WTC11 (cell line): ENCODE measurements around the gene GALNT2.

ENCODE experiments used
- ATF2 ChIP-seq: sonication (generic); formaldehyde crosslinking; IDR thresholded peaks from 2 replicates; pipeline ENCODE4 v1.8.1; 2022; ENCODE audit warnings: low read depth, missing genetic modification reagents, borderline replicate concordance
- CTCF ChIP-seq: fragments of 200-600 bp; IDR thresholded peaks from 2 replicates; pipeline ENCODE4 v1.8.0; 2022; ENCODE audit warnings: antibody characterized with exemption
- ELF4 ChIP-seq: sonication (generic); formaldehyde crosslinking; IDR thresholded peaks from 2 replicates; pipeline ENCODE4 v1.8.1; 2022; ENCODE audit warnings: low read depth, mild to moderate bottlenecking, moderate library complexity, missing genetic modification reagents
- ETV6 ChIP-seq: sonication (generic); formaldehyde crosslinking; IDR thresholded peaks from 2 replicates; pipeline ENCODE4 v1.8.1; 2022; ENCODE audit warnings: mild to moderate bottlenecking, missing genetic modification reagents
- FOXK1 ChIP-seq: sonication (generic); formaldehyde crosslinking; IDR thresholded peaks from 2 replicates; pipeline ENCODE4 v1.8.0; 2022; ENCODE audit warnings: mild to moderate bottlenecking, moderate library complexity, missing genetic modification reagents
- JUN ChIP-seq: sonication (generic); formaldehyde crosslinking; IDR thresholded peaks from 2 replicates; pipeline ENCODE4 v1.8.0; 2023; ENCODE audit warnings: mild to moderate bottlenecking, missing genetic modification reagents
- MXD4 ChIP-seq: fragments of 250-450 bp; sonication (Bioruptor Pico); IDR thresholded peaks from 2 replicates; pipeline ENCODE4 v1.8.0; 2021; ENCODE audit warnings: mild to moderate bottlenecking, moderate library complexity, borderline replicate concordance
- NFYB ChIP-seq: sonication (generic); formaldehyde crosslinking; conservative IDR thresholded peaks from 2 replicates; pipeline ENCODE4 v1.8.0; 2022; ENCODE audit warnings: low read depth, missing genetic modification reagents
- TEAD4 ChIP-seq: sonication (generic); formaldehyde crosslinking; IDR thresholded peaks from 2 replicates; pipeline ENCODE4 v1.8.0; 2022; ENCODE audit warnings: mild to moderate bottlenecking, missing genetic modification reagents
- USF1 ChIP-seq: sonication (generic); formaldehyde crosslinking; IDR thresholded peaks from 2 replicates; pipeline ENCODE4 v1.8.0; 2022; ENCODE audit warnings: mild to moderate bottlenecking, missing genetic modification reagents
- ZBTB21 ChIP-seq: sonication (generic); formaldehyde crosslinking; IDR thresholded peaks from 2 replicates; pipeline ENCODE4 v1.8.1; 2023; ENCODE audit warnings: mild to moderate bottlenecking, missing genetic modification reagents, borderline replicate concordance
- ZNF532 ChIP-seq: fragments of 250-450 bp; sonication (Bioruptor Pico); IDR thresholded peaks from 2 replicates; pipeline ENCODE4 v1.9.0; 2021; ENCODE audit warnings: mild to moderate bottlenecking, borderline replicate concordance

- TF ChIP-seq FOXK1 (CRISPR knock-in tag) (no peak), MXD4 (CRISPR knock-in tag) (no peak), ETV6 (CRISPR knock-in tag) (no peak), JUN (CRISPR knock-in tag) (no peak), ZBTB21 (CRISPR knock-in tag) (no peak), CTCF (no peak), ATF2 (CRISPR knock-in tag) (no peak), USF1 (CRISPR knock-in tag) (no peak), ZNF532 (CRISPR knock-in tag) (no peak), ELF4 (CRISPR knock-in tag) (no peak), NFYB (CRISPR knock-in tag) (no peak), TEAD4 (CRISPR knock-in tag) (no peak)
Measured at GRCh38 chr1:230149751-230150584, 82.9 kb downstream of the GALNT2 start.
